Measurements from ENCODE around the gene CHTOP.

CHTOP gene

GRCh38 chr1:153613406-153613805 is 20.5 kb upstream of the CHTOP start:
- DNase-seq = no peak

GRCh38 chr1:153614189-153614900 is 19.5 kb upstream of the CHTOP start:
- no peak for DNase-seq

- DNase-seq = no peak
These were observed 19.0 kb upstream of the CHTOP start for GRCh38 chr1:153614906-153615305.

- no peak for DNase-seq
These were observed 18.5 kb upstream of the CHTOP start for GRCh38 chr1:153615406-153615805.

GRCh38 chr1:153616144-153616916 is 17.5 kb upstream of the CHTOP start, which contains the start of gene S100A14:
TSS of gene S100A14 (minus strand) at chr1:153616325. CDS start at chr1:153615858, 467 bp downstream.
- no peak for DNase-seq

GRCh38 chr1:153616917-153617311 is 17.0 kb upstream of the CHTOP start:
- DNase-seq = no peak

GRCh38 chr1:153617663-153618062 is 16.2 kb upstream of the CHTOP start:
- DNase-seq = peak; percentile 82

GRCh38 chr1:153619171-153619570 is 14.7 kb upstream of the CHTOP start:
- DNase-seq = no peak

- no peak for DNase-seq
These were observed 10.8 kb upstream of the CHTOP start for GRCh38 chr1:153623101-153623500.

GRCh38 chr1:153624965-153625611 is 8.8 kb upstream of the CHTOP start:
- DNase-seq = no peak

GRCh38 chr1:153626477-153626903 is 7.4 kb upstream of the CHTOP start:
- DNase-seq = no peak

- DNase-seq = peak; percentile 29
These were observed 6.8 kb upstream of the CHTOP start, which contains the start of gene S100A13 for GRCh38 chr1:153626904-153627714. TSS of gene S100A13 (minus strand) at chr1:153627505. CDS start at chr1:153626472, 1,033 bp downstream.

GRCh38 chr1:153627715-153628626 is 5.9 kb upstream of the CHTOP start, which contains the start of gene S100A1:
TSS of gene S100A1 (plus strand) at chr1:153628434. CDS start at chr1:153630522, 2,088 bp downstream.
- DNase-seq = no peak

GRCh38 chr1:153628638-153629342 is 5.1 kb upstream of the CHTOP start:
- no peak for DNase-seq

GRCh38 chr1:153629343-153629665 is 4.6 kb upstream of the CHTOP start:
- no peak for DNase-seq

GRCh38 chr1:153629971-153630370 is 3.9 kb upstream of the CHTOP start:
- DNase-seq = no peak

GRCh38 chr1:153630384-153630783 is 3.5 kb upstream of the CHTOP start:
- no peak for DNase-seq

GRCh38 chr1:153631047-153632022 is 2.5 kb upstream of the CHTOP start:
- peak; percentile 15 for DNase-seq

GRCh38 chr1:153633161-153633753 is 609 bp upstream of the CHTOP start:
- DNase-seq = no peak
